OCI-LY1 (cell line): Measurements from ENCODE around the gene TFF3.

Source experiments
- CTCF ChIP-seq: fragments of 200-600 bp; sonication (generic), shearing (Covaris generic); IDR thresholded peaks from 2 replicates; pipeline ENCODE4 v1.5.1; 2017; ENCODE audit warnings: mild to moderate bottlenecking, antibody characterized with exemption, low read length, moderate library complexity, mixed read lengths
- EZH2 ChIP-seq: fragments of 200-600 bp; sonication (generic), shearing (Covaris generic); IDR thresholded peaks from 2 replicates; pipeline ENCODE4 v1.8.0; 2017; ENCODE audit warnings: borderline replicate concordance, mixed run types, mild to moderate bottlenecking, antibody characterized with exemption, low read length, moderate library complexity, mixed read lengths

DNA sequence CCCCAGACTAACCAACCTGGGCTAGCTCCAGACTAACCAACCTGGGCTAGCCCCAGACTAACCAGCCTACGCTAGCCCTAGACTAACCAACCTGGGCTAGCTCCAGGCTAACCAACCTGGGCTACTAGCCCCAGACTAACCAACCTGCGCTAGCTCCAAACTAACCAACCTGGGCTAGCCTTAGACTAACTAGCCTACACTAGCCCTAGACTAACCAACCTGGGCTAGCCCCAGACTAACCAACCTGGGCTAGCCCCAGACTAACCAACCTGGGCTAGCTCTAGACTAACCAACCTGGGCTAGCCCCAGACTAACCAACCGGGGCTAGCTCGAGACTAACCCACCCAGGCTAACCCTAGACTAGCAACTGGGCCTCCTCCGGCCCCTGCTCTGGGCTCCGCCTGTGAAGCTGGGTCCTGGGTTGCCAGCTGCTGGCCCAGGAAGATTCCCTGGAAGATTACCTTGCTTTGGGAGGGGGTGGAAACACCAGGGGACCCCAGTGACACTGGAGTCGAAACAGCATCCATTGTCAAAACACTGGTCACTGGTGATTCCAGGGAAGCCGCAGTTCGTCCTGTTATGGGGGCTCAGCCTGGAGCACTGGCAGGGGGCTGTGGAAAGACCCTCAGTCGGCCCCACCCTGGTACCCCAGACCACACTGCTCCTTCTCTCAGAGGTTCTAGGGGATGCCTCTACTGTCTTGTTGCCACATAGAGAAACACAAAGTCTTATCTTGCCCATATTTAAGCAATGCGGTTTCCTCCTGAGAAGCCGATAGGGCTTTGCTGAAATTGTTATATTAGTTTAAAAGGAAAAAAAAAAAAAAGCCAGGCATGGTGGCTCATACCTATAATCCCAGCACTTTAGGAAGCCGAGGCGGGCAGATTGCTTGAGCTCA, 34.5 kb upstream of the TFF3 start:
- no peak for TF ChIP-seq CTCF
- TF ChIP-seq EZH2, result no peak
